GM18870 (cell line): ENCODE results near the gene ITIH1.
"Not testable (repeated sequence)": the region's sequence is repeated elsewhere in the genome, so short reads cannot be mapped to it uniquely, and the experiment has no call there.

Experiments used
- ATAC-seq: cut with Tn5 transposase; IDR thresholded peaks from one replicate; pipeline ENCODE4 v1.9.1; 2021; ENCODE audit warnings: moderate library complexity; ENCODE audit not compliant: unreplicated experiment

ITIH1 gene

GRCh38 chr3:52777127-52777958 lies at the start of gene ITIH1:
Gene ITIH1, plus strand, starts transcription at chr3:52777599. Its CDS starts 17 bp downstream, at chr3:52777616.
- no peak for ATAC-seq

- not testable (repeated sequence) for ATAC-seq
Observed at GRCh38 chr3:52728753-52729152, 48.6 kb upstream of the ITIH1 start.

- no peak for ATAC-seq
Observed at GRCh38 chr3:52730681-52731080, 46.7 kb upstream of the ITIH1 start.

GRCh38 chr3:52731590-52731989 lies 45.8 kb upstream of the ITIH1 start:
- no peak for ATAC-seq

GRCh38 chr3:52733256-52733891 lies 44.0 kb upstream of the ITIH1 start:
- ATAC-seq: no peak

GRCh38 chr3:52739730-52740129 lies 37.7 kb upstream of the ITIH1 start:
- no peak for ATAC-seq

- no peak for ATAC-seq
Observed at GRCh38 chr3:52742418-52743041, 34.9 kb upstream of the ITIH1 start.

- no peak for ATAC-seq
Observed at GRCh38 chr3:52743152-52743551, 34.2 kb upstream of the ITIH1 start.

GRCh38 chr3:52743721-52744120 lies 33.7 kb upstream of the ITIH1 start:
- ATAC-seq: no peak

- no peak for ATAC-seq
Observed at GRCh38 chr3:52752045-52752660, 25.2 kb upstream of the ITIH1 start.

GRCh38 chr3:52754373-52754772 lies 23.0 kb upstream of the ITIH1 start:
- ATAC-seq: no peak

GRCh38 chr3:52756141-52756540 lies 21.3 kb upstream of the ITIH1 start:
- no peak for ATAC-seq

GRCh38 chr3:52763466-52763865 lies 13.9 kb upstream of the ITIH1 start:
- no peak for ATAC-seq

GRCh38 chr3:52769786-52770455 lies 7.5 kb upstream of the ITIH1 start:
- no peak for ATAC-seq

- ATAC-seq: peak; percentile 62
Observed at GRCh38 chr3:52770496-52771333, 6.7 kb upstream of the ITIH1 start, which contains the start of gene NEK4. Gene NEK4, minus strand, starts transcription at chr3:52770940. Its CDS starts 194 bp downstream, at chr3:52770746.

GRCh38 chr3:52771334-52771681 lies 6.1 kb upstream of the ITIH1 start:
- ATAC-seq: no peak

GRCh38 chr3:52771702-52772101 lies 5.7 kb upstream of the ITIH1 start:
- ATAC-seq: no peak

- no peak for ATAC-seq
Observed at GRCh38 chr3:52773361-52774065, 3.9 kb upstream of the ITIH1 start.

- ATAC-seq: no peak
Observed at GRCh38 chr3:52774066-52774713, 3.2 kb upstream of the ITIH1 start.
